Right lobe of liver (tissue), 6 donors: ENCODE measurements around the gene C20orf144. TPM values are rescaled to one million over a fixed set of nuclear protein-coding genes. Genes with fewer than 3 reads are reported as not detected.

Experiments used
- ATAC-seq, 4 donors: fragments of 200-7000 bp; cut with Tn5 transposase; one replicate each; pipeline ENCODE4 v1.9.1; 2020; ENCODE audit warnings: mild to moderate bottlenecking in 4 of 4, moderate library complexity in 4 of 4
- DNase-seq, 3 donors: peaks; one replicate each; pipeline ENCODE4 v3.0.0-alpha.2; 2020
- H3K27ac ChIP-seq, 3 donors: fragments of 200-600 bp; one replicate each; pipeline ENCODE4 v1.8.0; 2022
- H3K27me3 ChIP-seq, 2 donors: fragments of 200-600 bp; one replicate each; pipeline ENCODE4 v1.8.0; 2022
- H3K36me3 ChIP-seq, 4 donors: fragments of 200-600 bp; sonication (generic) in 1 of 4; one replicate each; pipeline versions ENCODE4 v1.5.1 to v1.8.0; 2017 to 2022; ENCODE audit warnings: control low read depth in 1 of 4
- H3K4me1 ChIP-seq, 4 donors: fragments of 200-600 bp; sonication (generic) in 1 of 4; one replicate each; pipeline versions ENCODE4 v1.5.1 to v1.8.0; 2017 to 2022; ENCODE audit warnings: control low read depth in 1 of 4
- H3K4me3 ChIP-seq, 3 donors: fragments of 200-600 bp; one replicate each; pipeline ENCODE4 v1.8.0; 2022
- H3K9me3 ChIP-seq, 4 donors: fragments of 200-600 bp; sonication (generic) in 1 of 4; one replicate each; pipeline versions ENCODE4 v1.5.1 to v1.8.0; 2017 to 2022; ENCODE audit warnings: control low read depth in 1 of 4
- CTCF ChIP-seq, 4 donors: fragments of 200-600 bp in 3 of 4; fragments of 450-650 bp in 1 of 4; IDR thresholded peaks; one replicate each; pipeline versions ENCODE4 v1.5.1 to v1.8.0; 2016 to 2022; ENCODE audit warnings: antibody characterized with exemption in 4 of 4, mild to moderate bottlenecking in 2 of 4
- POLR2A ChIP-seq: fragments of 450-650 bp; IDR thresholded peaks from one replicate; pipeline ENCODE4 v1.6.1; 2017; ENCODE audit warnings: antibody characterized with exemption, mild to moderate bottlenecking
- WGBS: methylation state at CpG from one replicate; pipeline ENCODE4 v1.1.6; 2018; ENCODE audit warnings: low coverage, low lambda C conversion rate; ENCODE audit not compliant: insufficient coverage; ENCODE audit errors: missing lambda C conversion rate; 5-methylcytosine and 5-hydroxymethylcytosine counted together
- intact Hi-C, 2 donors: fragments of 100-400 bp; cut with DNase I; formaldehyde crosslinking; loops; one replicate each; pipeline versions ENCODE4 v1.11.2 to v1.14.1; 2022
- total RNA-seq, 6 experiments: library from RNA; depleted of rRNA in 2 of 6; stranded (reverse); fragments of >200 nt in 2 of 6; fragmentation: NEBNext Ultra II Directional in 3 of 6; extraction: Animal tissue kit (Norgen Biotek cat#: 25700) in 3 of 6; gene quantifications; one replicate each; pipeline versions ENCODE4 v1.1.0 to v1.2.4, GENCODE V29; 2016 to 2023
- donor health status: DM: no; HTN: yes; CAD: no.
- donor health status: DM: no; HTN: no; CAD: no.
- donor health status: DM: no; HTN: no; CAD: no.
- donor health status: DM: no; HTN: yes; CAD: no.
- donor health status: DM: no; HTN: yes; CAD: no.

Gene C20orf144
- total RNA-seq, 6 experiments from 2014 or later, result 0.18 TPM; not detected in 5

- no peaks in the 10 kb centered on the region for H3K27me3 ChIP-seq
- no peak for ATAC-seq
- no peak overlapping the region for H3K27ac ChIP-seq
- H3K9me3 ChIP-seq, result no peaks in the 10 kb centered on the region
- H3K4me1 ChIP-seq, result peaks cover 0 to 24% (median 5%) of the 10 kb centered on the region in 4 donors
- H3K4me3 ChIP-seq, result no peak overlapping the region
- intact Hi-C loops, result loop anchor here in 1 of 2 donors (10.0 kb wide), 1 partner anchor 187 kb away; no protein-coding TSS in a partner anchor
- H3K36me3 ChIP-seq, result no peaks in the 10 kb centered on the region
- WGBS, result 61% methylated on average over 7 of the region's 13 CpGs
- no peak for DNase-seq
- TF ChIP-seq POLR2A (no peak), CTCF (IDR thresholded peaks at IDR 0.05) (no peak)
These were observed 10.5 kb upstream of the C20orf144 start for GRCh38 chr20:33651562-33652048.

- Histone ChIP-seq H3K9me3 (no peaks in the 10 kb centered on the region), H3K27me3 (no peaks in the 10 kb centered on the region), H3K27ac (no peak overlapping the region), H3K4me3 (no peak overlapping the region), H3K36me3 (peaks cover 0 to 7% (median 0%) of the 10 kb centered on the region in 4 donors), H3K4me1 (peaks cover 0 to 9% (median 0%) of the 10 kb centered on the region in 4 donors)
- intact Hi-C loops, result loop anchor here in 1 of 2 donors (10.0 kb wide), 1 partner anchor 189 kb away; no protein-coding TSS in a partner anchor
- 25% methylated on average over 7 of the region's 16 CpGs for WGBS
- ATAC-seq (peak; percentile 79 to 88 (median 84)), DNase-seq (no peak)
- no peak for TF ChIP-seq POLR2A
- TF ChIP-seq CTCF (IDR thresholded peaks at IDR 0.05), result peak; percentile 69 to 79 (median 78)
These were observed 8.8 kb upstream of the C20orf144 start for GRCh38 chr20:33653218-33653899.

DNA sequence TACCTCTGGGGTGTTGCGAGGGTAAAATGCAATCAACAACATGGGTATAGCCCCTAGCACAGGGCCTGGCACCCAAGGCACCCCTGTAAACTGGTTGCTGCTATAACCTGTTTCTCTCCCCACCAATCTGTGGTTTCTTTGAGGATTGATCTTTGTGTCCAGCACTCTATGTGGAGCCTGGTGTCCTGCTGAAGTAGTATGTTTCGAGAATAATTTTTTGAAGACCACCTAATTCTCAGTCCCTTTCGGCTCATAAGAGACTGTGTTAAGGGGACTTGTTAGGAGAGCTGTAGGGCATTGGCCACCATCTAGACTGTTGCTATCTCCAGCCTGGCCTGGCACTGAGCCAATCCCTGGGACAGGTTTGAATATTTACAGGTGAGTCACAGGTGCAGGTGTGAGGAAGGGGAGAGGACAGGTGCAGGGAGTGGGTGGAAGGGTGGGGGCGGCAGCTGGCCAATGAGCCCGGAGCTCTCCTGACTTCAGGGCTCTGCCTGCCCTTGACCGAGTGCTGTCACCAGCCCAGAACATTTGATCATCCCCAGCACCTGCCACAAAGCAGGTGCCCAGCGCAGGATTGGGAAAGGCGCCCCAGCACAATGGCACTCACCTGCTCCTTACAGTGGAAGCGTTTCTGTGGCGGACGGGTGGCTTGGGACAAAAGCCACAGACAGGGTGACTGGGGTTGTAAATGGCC, 8.1 kb upstream of the C20orf144 start:
- intact Hi-C loops, result loop anchor here in 1 of 2 donors (10.0 kb wide), 1 partner anchor 189 kb away; no protein-coding TSS in a partner anchor
- WGBS, result 74% methylated on average over 9 of the region's 11 CpGs
- ATAC-seq (peak; percentile 7 to 39 (median 28)), DNase-seq (no peak)
- no peak overlapping the region for H3K4me3 ChIP-seq
- H3K9me3 ChIP-seq, result no peaks in the 10 kb centered on the region
- H3K36me3 ChIP-seq, result peaks cover 0 to 7% (median 0%) of the 10 kb centered on the region in 4 donors
- no peaks in the 10 kb centered on the region for H3K27me3 ChIP-seq
- H3K27ac ChIP-seq, result no peak overlapping the region
- TF ChIP-seq CTCF (IDR thresholded peaks at IDR 0.05) (no peak), POLR2A (no peak)
- H3K4me1 ChIP-seq, result peaks cover 0 to 5% (median 0%) of the 10 kb centered on the region in 4 donors

- 68% methylated on average over 7 of the region's 14 CpGs for WGBS
- DNase-seq, result no peak
These were observed 7.4 kb upstream of the C20orf144 start for GRCh38 chr20:33654680-33655161.

More at GRCh38 chr20:33654680-33655161, 7.4 kb upstream of the C20orf144 start:
- H3K36me3 ChIP-seq, result peaks cover 0 to 7% (median 0%) of the 10 kb centered on the region in 4 donors
- TF ChIP-seq CTCF (IDR thresholded peaks at IDR 0.05), result no peak
- TF ChIP-seq POLR2A, result no peak
- peaks cover 0 to 5% (median 0%) of the 10 kb centered on the region in 4 donors for H3K4me1 ChIP-seq
- ATAC-seq, result no peak
- H3K27me3 ChIP-seq, result no peaks in the 10 kb centered on the region
- H3K9me3 ChIP-seq, result no peaks in the 10 kb centered on the region
- H3K27ac ChIP-seq, result no peak overlapping the region
- no peak overlapping the region for H3K4me3 ChIP-seq
- intact Hi-C loops, result loop anchor here (5.0 to 10.0 kb wide), 2 partner anchors 190 to 192 kb away; no protein-coding TSS in a partner anchor
